Loucy (cell line): ENCODE measurements around the gene GRIK2.
"Not testable (repeated sequence)": the region's sequence is repeated elsewhere in the genome, so short reads cannot be mapped to it uniquely, and the experiment has no call there.

Source experiments
- H2AFZ ChIP-seq: fragments of 200-600 bp; sonication (generic); 2 replicates; pipeline ENCODE4 v1.6.0; 2016; ENCODE audit warnings: antibody characterized with exemption, mild to moderate bottlenecking, low read length, moderate library complexity
- H3F3A ChIP-seq: fragments of 200-600 bp; 2 replicates; pipeline ENCODE4 v1.6.0; 2016; ENCODE audit warnings: antibody characterized with exemption, low read depth, mild to moderate bottlenecking
- H3K27me3 ChIP-seq: fragments of 200-600 bp; sonication (generic); 2 replicates; pipeline ENCODE4 v1.6.1; 2014; ENCODE audit warnings: low read length, mild to moderate bottlenecking; ENCODE audit not compliant: insufficient read depth, poor library complexity, severe bottlenecking
- H3K36me3 ChIP-seq: fragments of 200-600 bp; sonication (generic); 2 replicates; pipeline ENCODE4 v1.6.1; 2016; ENCODE audit warnings: low read length; ENCODE audit not compliant: insufficient read depth
- H3K4me1 ChIP-seq: fragments of 200-600 bp; sonication (generic); 2 replicates; pipeline ENCODE4 v1.5.1; 2014; ENCODE audit warnings: low read length, mild to moderate bottlenecking; ENCODE audit not compliant: insufficient read depth, poor library complexity, severe bottlenecking
- H3K4me2 ChIP-seq: fragments of 200-600 bp; sonication (generic); 2 replicates; pipeline ENCODE4 v1.6.0; 2014; ENCODE audit warnings: antibody characterized with exemption, low read length, low read depth, mild to moderate bottlenecking; ENCODE audit not compliant: poor library complexity, severe bottlenecking
- H3K4me3 ChIP-seq: fragments of 200-600 bp; sonication (generic); 2 replicates; pipeline ENCODE4 v1.5.1; 2014; ENCODE audit warnings: low read length, mild to moderate bottlenecking, mixed read lengths; ENCODE audit not compliant: poor library complexity, severe bottlenecking
- H3K79me2 ChIP-seq: fragments of 200-600 bp; sonication (generic); 2 replicates; pipeline ENCODE4 v1.6.1; 2014; ENCODE audit warnings: low read length; ENCODE audit not compliant: insufficient read depth
- H3K9ac ChIP-seq: fragments of 200-600 bp; sonication (generic); 2 replicates; pipeline ENCODE4 v1.6.0; 2014; ENCODE audit warnings: mild to moderate bottlenecking, low read depth, low read length, moderate library complexity; ENCODE audit not compliant: poor library complexity, severe bottlenecking
- H3K9me2 ChIP-seq: fragments of 200-600 bp; sonication (generic); replicated peaks from 2 replicates; pipeline ENCODE4 v1.6.1; 2016; ENCODE audit warnings: low read depth, low read length, mixed read lengths
- H3K9me3 ChIP-seq: fragments of 200-600 bp; sonication (generic); 2 replicates; pipeline ENCODE4 v1.6.1; 2014; ENCODE audit warnings: mild to moderate bottlenecking, antibody characterized with exemption, low read length, low read depth; ENCODE audit not compliant: insufficient read depth
- H4K20me1 ChIP-seq: fragments of 200-600 bp; sonication (generic); 2 replicates; pipeline ENCODE4 v1.6.0; 2014; ENCODE audit warnings: antibody characterized with exemption, low read length, mild to moderate bottlenecking; ENCODE audit not compliant: insufficient read depth, poor library complexity, severe bottlenecking
- CTCF ChIP-seq: fragments of 200-600 bp; sonication (generic); conservative IDR thresholded peaks from 2 replicates; pipeline ENCODE4 v1.5.1; 2014; ENCODE audit warnings: mild to moderate bottlenecking, antibody characterized with exemption, low read length
- EZH2phosphoT487 ChIP-seq: fragments of 200-600 bp; IDR thresholded peaks from 2 replicates; pipeline ENCODE4 v1.6.1; 2018; ENCODE audit warnings: antibody characterized with exemption, mild to moderate bottlenecking, moderate library complexity, borderline replicate concordance

The GRIK2 gene

DNA sequence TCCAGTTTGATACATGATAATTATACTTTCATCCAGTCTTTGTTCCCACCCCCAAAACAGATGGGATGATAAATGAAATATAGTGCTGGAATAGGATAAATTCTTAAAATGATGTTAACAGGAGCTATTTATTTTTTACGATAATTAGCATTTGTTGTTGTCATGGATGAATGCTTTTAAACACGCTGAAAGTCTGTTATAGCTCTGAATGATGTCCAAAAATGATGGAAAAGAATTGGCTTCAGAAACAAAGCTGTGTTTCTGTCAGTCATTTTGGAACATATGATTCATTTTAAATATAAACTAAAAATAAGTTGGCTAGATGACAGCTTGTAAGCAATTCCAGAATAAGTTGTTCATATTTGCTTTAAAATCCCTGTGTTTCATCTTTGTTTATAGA lies 237.4 kb downstream of the GRIK2 start:
- Histone ChIP-seq H3K9ac (no peak overlapping the region), H3K4me3 (no peak overlapping the region), H3K4me2 (no peak overlapping the region), H3K36me3 (no peaks in the 10 kb centered on the region), H3F3A (no peaks in the 10 kb centered on the region), H3K27me3 (no peaks in the 10 kb centered on the region), H3K79me2 (no peaks in the 10 kb centered on the region), H2AFZ (no peak overlapping the region), H3K4me1 (no peaks in the 10 kb centered on the region), H4K20me1 (no peaks in the 10 kb centered on the region), H3K9me3 (no peaks in the 10 kb centered on the region), H3K9me2 (no peaks in the 10 kb centered on the region)
- TF ChIP-seq CTCF (no peak), EZH2phosphoT487 (no peak)

- Histone ChIP-seq H3K9me2 (no peaks in the 10 kb centered on the region), H3K27me3 (no peaks in the 10 kb centered on the region), H4K20me1 (no peaks in the 10 kb centered on the region), H3K4me3 (no peak overlapping the region), H3K4me1 (no peaks in the 10 kb centered on the region), H3K79me2 (no peaks in the 10 kb centered on the region), H3K4me2 (no peak overlapping the region), H3K36me3 (no peaks in the 10 kb centered on the region), H3K9ac (no peak overlapping the region), H3K9me3 (no peaks in the 10 kb centered on the region), H2AFZ (no peak overlapping the region), H3F3A (no peaks in the 10 kb centered on the region)
- no peak for TF ChIP-seq CTCF
- TF ChIP-seq EZH2phosphoT487, result no peak
These were observed 239.6 kb downstream of the GRIK2 start for GRCh38 chr6:101633081-101633480.

DNA sequence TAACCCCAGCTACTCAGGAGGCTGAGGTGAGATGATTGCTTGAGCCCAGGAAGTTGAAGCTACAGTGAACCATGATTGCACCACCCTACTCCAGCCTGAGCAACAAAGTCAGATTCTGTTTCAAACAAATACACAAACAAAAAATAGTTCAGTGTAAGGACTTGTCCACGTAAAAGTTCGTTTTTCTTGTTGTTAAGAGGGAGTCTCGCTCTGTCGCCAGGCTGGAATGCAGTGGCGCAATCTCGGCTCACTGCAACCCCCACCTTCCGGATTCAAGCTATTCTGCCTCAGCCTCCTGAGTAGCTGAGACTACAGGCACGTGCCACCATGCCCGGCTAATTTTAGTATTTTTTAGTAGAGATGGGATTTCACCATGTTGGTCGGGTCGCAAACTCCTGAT lies 245.4 kb downstream of the GRIK2 start:
- H3K9me2 ChIP-seq, H3K27me3 ChIP-seq, H3K4me3 ChIP-seq, H4K20me1 ChIP-seq, H3K36me3 ChIP-seq, H3F3A ChIP-seq, H3K9me3 ChIP-seq, H3K4me2 ChIP-seq, H3K79me2 ChIP-seq, H3K4me1 ChIP-seq, H3K9ac ChIP-seq, H2AFZ ChIP-seq: not testable (repeated sequence)

DNA sequence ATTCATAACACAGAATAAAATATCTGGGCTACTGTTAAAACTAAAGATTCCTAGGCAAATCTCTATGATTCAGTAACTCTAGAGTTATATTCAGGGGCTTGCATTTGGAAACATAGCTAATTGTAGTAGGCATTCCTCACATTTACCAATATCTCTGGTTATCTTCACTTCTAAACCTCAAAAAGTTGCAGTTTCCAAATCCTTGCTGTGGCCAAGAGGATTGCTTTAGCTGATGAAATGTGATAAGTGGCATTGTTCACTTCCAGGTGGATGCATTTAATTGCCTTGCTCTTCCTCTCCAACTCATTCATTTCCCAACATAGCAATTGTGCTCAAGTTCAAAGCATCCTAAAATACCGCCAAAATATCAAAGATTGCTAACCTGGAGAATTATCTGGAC lies 246.6 kb downstream of the GRIK2 start:
- TF ChIP-seq CTCF (no peak), EZH2phosphoT487 (no peak)
- H3K4me3 ChIP-seq, result no peak overlapping the region
- no peak overlapping the region for H2AFZ ChIP-seq
- no peak overlapping the region for H3K4me2 ChIP-seq
- H3K79me2 ChIP-seq, result no peaks in the 10 kb centered on the region
- H3K9ac ChIP-seq, result no peak overlapping the region
- H3K9me3 ChIP-seq, result no peaks in the 10 kb centered on the region
- no peaks in the 10 kb centered on the region for H3F3A ChIP-seq
- H3K27me3 ChIP-seq, result no peaks in the 10 kb centered on the region
- no peaks in the 10 kb centered on the region for H3K4me1 ChIP-seq
- H3K9me2 ChIP-seq, result no peaks in the 10 kb centered on the region
- H3K36me3 ChIP-seq, result no peaks in the 10 kb centered on the region
- no peaks in the 10 kb centered on the region for H4K20me1 ChIP-seq
